GM21447 (cell line): ENCODE results near the gene SYNDIG1.
"Not testable (repeated sequence)": the region's sequence is repeated elsewhere in the genome, so short reads cannot be mapped to it uniquely, and the experiment has no call there.

ENCODE experiments used
- ATAC-seq: cut with Tn5 transposase; IDR thresholded peaks from one replicate; pipeline ENCODE4 v1.9.1; 2021; ENCODE audit not compliant: unreplicated experiment

Gene SYNDIG1

GRCh38 chr20:24607402-24607801 lies 138.0 kb downstream of the SYNDIG1 start:
- no peak for ATAC-seq

DNA sequence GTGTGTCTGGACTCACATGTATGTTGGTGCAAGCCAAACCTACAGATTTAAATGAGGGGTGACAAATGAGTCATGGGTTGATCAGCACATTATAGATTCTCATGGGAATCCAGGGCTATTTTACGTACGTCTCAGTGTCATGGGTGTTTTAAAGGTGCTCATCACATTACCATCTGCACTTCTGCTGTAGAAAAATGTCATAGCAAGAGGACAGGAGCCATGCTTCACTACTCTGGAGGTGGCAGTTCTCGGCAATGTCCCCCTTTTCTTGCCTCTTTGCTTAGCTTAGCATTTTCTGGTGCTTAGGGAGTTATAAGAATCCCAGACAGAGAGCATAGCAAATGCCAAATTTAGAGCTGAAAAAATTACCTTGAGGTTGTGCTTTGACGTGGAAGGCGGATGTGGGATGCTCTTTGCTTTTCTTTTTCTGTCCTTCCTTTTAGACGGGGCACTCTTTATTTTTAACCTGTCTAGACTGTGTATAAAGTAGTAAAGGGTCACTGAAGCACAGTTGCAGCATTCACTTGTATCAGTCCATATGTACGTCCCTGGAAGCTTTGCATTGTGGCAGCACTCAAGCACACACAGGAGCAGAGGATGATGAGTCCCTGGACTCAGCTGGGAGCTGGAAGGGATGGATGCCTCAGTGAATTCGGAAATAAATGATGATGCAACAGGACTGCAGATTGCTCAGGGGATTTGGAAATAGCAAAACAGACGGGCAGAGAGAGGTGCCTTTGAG lies 139.7 kb downstream of the SYNDIG1 start:
- ATAC-seq = peak; percentile 63

DNA sequence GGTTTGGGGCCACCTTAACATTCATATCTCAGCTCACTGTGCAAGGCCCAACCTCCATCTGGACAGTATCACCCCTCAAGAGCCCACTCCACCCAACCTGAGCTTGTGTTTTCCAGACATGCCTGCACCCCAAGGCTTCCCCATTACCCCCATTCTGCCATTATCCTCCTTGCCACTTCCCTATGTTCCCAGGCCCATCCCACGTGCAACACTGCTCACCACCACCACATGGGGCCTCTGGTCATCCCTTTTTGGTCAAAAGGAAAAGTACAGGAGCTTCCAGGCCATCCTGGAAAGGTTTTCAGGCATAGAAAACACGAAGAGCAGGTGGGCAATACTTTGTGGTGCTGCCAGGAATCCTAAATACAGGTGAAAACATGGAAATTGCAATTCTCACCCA lies 140.3 kb downstream of the SYNDIG1 start:
- no peak for ATAC-seq

DNA sequence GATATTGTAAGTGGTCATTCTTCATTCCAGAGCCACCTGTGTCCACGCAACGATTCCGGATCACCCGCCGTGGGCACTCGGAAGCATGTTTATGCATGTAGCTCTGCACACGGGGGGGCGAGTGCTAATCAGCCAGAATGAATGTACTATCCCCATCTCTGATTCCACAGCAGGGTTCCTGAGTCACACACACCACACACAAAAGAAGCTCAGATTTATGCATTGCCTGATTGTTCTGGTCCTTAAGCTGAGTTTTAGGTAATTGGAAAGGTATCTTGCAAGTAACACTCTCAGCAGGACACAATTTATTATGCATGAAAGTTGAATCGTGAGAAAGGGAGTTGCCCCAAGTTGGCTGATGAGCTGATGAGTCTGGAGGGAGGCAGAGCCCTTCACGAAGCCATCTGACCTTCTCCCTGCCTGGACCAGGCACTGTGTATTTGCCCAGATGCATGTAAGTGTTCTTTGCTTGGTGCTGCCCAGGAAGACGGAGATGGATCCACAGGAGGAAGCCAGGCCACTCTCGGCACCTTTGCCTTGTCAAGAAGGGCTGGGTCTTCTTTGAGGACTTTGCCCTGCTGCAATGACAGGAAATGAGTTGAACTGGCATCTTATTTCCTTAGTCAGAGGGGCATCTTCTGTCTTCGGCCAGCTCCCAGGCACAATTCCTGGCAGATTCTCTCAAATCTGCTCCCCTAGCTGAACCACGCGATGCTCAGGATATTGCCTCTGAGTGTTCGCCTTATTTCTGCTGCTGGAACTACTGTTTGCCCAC lies 141.1 kb downstream of the SYNDIG1 start:
- no peak for ATAC-seq

- no peak for ATAC-seq
Observed at GRCh38 chr20:24611360-24612140, 142.1 kb downstream of the SYNDIG1 start.

- ATAC-seq = no peak
Observed at GRCh38 chr20:24612799-24613775, 143.7 kb downstream of the SYNDIG1 start.

DNA sequence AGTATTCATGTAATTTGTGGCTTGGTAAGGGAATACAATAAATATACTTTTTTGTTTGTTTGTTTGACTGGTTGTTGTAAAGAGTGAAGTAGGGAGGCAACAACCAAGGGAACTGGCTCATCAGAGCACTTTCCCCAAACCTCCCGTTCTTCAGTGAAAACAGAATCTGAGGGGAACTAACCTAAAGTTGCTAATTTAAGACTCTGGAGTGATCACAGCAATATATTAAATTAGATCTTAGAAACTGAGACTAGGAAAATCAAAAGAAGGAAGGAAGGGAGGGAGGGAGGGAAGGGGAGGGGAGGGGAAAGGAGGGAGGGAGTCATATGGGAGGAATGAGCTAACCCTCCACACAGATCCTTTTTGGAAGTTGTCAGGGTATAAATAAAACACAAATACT lies 144.9 kb downstream of the SYNDIG1 start:
- ATAC-seq = no peak

- no peak for ATAC-seq
Observed at GRCh38 chr20:24615353-24615752, 145.9 kb downstream of the SYNDIG1 start.

DNA sequence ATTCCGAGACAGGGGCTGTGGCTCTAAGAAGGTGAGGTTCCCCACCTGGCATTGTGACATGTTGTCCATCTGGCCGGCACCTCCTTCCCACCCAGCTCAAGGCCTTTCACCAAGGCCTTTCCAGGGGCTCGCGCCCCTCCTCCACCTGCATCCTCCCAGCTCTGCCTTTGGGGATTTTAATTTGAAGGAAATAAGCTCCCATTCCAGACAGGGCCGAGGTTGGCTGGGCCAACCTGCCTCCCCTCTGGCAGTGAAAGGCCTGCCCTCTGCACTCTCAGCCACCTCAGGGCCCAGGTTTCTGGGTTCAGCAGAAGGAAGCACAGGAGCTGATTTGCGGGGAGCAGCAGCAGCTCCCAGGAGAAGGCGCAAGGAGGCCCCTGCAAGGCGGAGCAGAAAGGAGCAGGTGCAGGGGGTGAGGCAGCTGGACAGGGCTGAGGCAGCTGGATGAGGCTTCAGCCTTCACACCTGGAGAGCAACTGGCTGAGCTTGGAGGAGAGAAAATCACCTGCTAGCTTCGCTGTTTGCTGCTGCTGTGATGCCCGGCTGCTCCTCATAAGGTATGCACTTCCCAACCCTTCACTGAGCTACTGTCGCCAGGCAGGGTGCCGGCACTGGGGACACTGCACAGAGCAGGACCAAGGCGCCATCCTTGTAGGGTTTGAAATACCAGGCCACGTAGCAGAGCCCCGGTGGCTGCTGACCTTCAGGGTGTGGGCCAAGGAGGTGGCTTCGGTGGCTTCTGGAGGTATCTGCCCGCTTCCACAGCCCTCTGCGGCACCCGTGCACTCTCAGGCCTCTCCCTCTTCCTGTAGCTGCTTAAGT lies 147.0 kb downstream of the SYNDIG1 start:
- ATAC-seq = no peak

DNA sequence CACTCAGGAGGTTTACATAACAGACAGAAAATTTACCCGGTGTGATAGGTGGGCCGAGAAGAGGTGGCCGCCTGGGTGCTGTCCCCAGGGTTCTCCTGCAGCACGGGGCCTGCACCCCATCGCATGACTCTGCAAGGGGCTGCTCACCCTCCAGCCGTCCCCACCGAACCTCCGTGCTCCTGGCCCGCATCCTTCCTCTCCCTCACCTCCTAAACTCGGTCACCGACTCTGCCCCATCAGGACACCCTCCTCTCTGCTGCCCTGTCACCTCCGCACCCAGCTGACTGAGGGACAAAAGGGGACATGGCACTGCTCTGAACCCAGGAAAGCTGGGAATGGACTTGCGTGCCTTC lies 147.6 kb downstream of the SYNDIG1 start:
- no peak for ATAC-seq

DNA sequence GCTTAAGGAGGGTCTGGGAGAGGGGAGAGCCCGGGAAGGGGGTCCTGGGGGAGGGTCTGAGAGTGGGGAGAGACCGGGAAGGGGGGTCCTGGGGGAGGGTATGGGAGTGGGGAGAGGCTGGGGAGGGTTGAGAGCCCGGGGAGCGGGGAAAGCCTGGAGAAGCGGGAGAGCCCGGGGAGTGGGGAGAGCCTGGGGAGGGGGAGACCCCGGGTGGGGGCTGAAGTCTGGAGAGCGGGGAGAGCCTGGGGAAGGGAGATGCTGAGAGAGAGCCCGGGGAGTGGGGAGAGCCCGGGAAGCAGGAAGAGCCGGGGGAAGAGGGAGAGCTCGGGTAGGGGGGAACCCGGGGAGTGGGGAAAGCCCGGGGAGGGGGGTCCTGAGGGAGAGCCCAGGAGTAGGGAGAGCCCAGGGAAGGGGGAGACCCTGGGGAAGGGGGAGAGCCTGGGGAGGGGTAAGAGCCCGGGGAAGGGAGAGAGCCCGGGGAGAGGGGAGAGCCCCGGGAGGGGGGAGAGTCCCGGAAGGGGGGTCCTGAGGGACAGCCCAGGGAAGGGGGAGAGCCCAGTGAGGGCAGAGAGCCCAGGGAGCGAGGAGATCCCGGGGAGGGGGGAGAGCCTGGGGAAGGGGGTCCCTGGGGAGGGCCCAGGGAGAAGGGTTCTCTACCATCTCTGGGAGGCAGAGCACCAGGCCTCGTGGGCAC lies 148.5 kb downstream of the SYNDIG1 start:
- ATAC-seq = no peak

- no peak for ATAC-seq
Observed at GRCh38 chr20:24618739-24619138, 149.3 kb downstream of the SYNDIG1 start.

DNA sequence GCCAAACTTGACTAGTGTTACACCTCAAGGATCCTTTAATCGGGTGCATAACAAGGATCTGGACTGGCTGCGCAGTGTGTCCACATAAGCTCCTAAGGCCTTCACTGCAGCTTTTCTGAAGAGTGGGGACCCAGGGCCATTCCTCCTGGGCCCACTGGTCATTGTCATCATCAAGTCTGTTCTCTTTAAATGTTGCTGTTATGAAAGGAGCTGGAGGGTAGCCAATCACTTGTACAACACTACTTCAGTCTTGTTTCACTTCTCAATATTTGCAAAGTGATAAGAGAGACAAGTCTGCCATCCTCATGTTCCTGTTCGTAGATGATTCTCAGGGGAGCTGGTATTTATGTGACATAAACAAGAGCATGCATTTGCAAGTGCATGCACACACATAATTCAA lies 149.8 kb downstream of the SYNDIG1 start:
- no peak for ATAC-seq

- ATAC-seq = no peak
Observed at GRCh38 chr20:24620937-24621519, 151.6 kb downstream of the SYNDIG1 start.

- no peak for ATAC-seq
Observed at GRCh38 chr20:24622856-24623255, 153.4 kb downstream of the SYNDIG1 start.

- not testable (repeated sequence) for ATAC-seq
Observed at GRCh38 chr20:24626141-24626540, 156.7 kb downstream of the SYNDIG1 start.

DNA sequence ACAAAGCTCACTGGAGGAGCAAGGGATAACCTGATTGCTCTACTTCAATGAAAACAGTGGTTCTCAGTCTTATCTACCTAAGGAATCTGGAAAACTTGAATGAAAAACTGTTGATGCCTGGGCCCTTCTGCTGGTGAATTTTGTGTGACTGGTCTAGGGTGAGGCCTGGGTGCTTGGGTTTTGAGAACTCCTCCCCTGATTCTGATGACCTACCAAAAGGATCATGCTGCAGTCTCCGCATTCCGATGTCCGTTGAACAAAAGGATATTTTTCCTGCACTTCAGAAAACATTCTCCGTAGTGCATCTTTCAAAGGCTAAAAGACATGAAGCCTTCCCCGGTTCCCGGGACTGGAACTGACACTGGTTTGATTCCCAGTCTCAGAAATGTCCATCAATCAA lies 157.9 kb downstream of the SYNDIG1 start:
- no peak for ATAC-seq

DNA sequence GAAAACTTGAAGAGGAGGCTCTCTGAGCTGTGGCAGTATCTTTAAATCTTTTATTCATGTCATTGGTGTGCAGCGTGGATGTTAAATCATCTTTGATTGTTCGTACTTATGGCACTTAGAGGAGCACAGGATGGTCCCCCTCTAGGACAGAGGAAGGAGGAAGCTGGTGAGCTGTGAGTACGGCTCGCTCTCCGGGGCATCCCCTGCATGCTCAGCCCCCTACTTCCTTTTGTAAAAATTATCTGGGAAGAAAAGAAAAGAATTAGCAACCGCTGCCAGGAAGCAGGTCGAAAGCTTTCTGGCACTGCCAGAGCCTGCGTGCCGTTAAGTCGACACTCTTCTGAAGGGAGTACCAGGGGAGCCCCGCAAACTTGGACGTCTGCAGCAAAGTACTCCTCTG lies 158.5 kb downstream of the SYNDIG1 start:
- no peak for ATAC-seq

- ATAC-seq = no peak
Observed at GRCh38 chr20:24628985-24629384, 159.6 kb downstream of the SYNDIG1 start.
